Ishikawa (cell line): Measurements from ENCODE around the gene C1orf115.

ENCODE experiments used
- CEBPB ChIP-seq: IDR thresholded peaks from 2 replicates; pipeline ENCODE4 v1.6.1; 2012
- CREB1 ChIP-seq: IDR thresholded peaks from 2 replicates; pipeline ENCODE4 v1.6.1; 2012; ENCODE audit warnings: low read depth
- EGR1 ChIP-seq: IDR thresholded peaks from 2 replicates; pipeline ENCODE4 v1.6.1; 2012
- EP300 ChIP-seq: IDR thresholded peaks from 2 replicates; pipeline ENCODE4 v1.6.1; 2012; ENCODE audit warnings: borderline replicate concordance
- FOXM1 ChIP-seq: IDR thresholded peaks from 2 replicates; pipeline ENCODE4 v1.6.1; 2012; ENCODE audit warnings: low read depth, borderline replicate concordance
- NFIC ChIP-seq: IDR thresholded peaks from 2 replicates; pipeline ENCODE4 v1.6.1; 2012
- RAD21 ChIP-seq: IDR thresholded peaks from 2 replicates; pipeline ENCODE4 v1.6.1; 2012; ENCODE audit warnings: low read depth
- TAF1 ChIP-seq: IDR thresholded peaks from 2 replicates; pipeline ENCODE4 v1.6.1; 2012; ENCODE audit warnings: low read depth, mild to moderate bottlenecking
- TCF12 ChIP-seq: IDR thresholded peaks from 2 replicates; pipeline ENCODE4 v1.6.1; 2012; ENCODE audit warnings: low read depth
- TEAD4 ChIP-seq: IDR thresholded peaks from 2 replicates; pipeline ENCODE4 v1.6.1; 2012
- YY1 ChIP-seq: IDR thresholded peaks from 2 replicates; pipeline ENCODE4 v1.6.1; 2012; ENCODE audit warnings: low read depth
- ZBTB7A ChIP-seq: IDR thresholded peaks from 2 replicates; pipeline ENCODE4 v1.6.1; 2012; ENCODE audit warnings: low read depth
- TF ChIP-seq, protein P1 (sequence below): IDR thresholded peaks from 2 replicates; pipeline ENCODE4 v1.6.1; 2012
- TF ChIP-seq, protein P2 (sequence below): IDR thresholded peaks from 2 replicates; pipeline ENCODE4 v1.6.1; 2012; ENCODE audit warnings: low read depth, mild to moderate bottlenecking
- TF ChIP-seq, protein P3 (sequence below): IDR thresholded peaks from 2 replicates; pipeline ENCODE4 v1.6.1; 2012

Gene C1orf115

GRCh38 chr1:220684890-220685289, 5.3 kb upstream of the C1orf115 start:
- TF ChIP-seq YY1 (no peak), TCF12 (no peak), FOXM1 (no peak), NFIC (no peak), CEBPB (no peak), RAD21 (no peak), TAF1 (no peak), CREB1 (no peak), ZBTB7A (no peak), EGR1 (no peak)
- TF ChIP-seq, protein P1, sequence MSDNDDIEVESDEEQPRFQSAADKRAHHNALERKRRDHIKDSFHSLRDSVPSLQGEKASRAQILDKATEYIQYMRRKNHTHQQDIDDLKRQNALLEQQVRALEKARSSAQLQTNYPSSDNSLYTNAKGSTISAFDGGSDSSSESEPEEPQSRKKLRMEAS = no peak
- TF ChIP-seq, protein P2, sequence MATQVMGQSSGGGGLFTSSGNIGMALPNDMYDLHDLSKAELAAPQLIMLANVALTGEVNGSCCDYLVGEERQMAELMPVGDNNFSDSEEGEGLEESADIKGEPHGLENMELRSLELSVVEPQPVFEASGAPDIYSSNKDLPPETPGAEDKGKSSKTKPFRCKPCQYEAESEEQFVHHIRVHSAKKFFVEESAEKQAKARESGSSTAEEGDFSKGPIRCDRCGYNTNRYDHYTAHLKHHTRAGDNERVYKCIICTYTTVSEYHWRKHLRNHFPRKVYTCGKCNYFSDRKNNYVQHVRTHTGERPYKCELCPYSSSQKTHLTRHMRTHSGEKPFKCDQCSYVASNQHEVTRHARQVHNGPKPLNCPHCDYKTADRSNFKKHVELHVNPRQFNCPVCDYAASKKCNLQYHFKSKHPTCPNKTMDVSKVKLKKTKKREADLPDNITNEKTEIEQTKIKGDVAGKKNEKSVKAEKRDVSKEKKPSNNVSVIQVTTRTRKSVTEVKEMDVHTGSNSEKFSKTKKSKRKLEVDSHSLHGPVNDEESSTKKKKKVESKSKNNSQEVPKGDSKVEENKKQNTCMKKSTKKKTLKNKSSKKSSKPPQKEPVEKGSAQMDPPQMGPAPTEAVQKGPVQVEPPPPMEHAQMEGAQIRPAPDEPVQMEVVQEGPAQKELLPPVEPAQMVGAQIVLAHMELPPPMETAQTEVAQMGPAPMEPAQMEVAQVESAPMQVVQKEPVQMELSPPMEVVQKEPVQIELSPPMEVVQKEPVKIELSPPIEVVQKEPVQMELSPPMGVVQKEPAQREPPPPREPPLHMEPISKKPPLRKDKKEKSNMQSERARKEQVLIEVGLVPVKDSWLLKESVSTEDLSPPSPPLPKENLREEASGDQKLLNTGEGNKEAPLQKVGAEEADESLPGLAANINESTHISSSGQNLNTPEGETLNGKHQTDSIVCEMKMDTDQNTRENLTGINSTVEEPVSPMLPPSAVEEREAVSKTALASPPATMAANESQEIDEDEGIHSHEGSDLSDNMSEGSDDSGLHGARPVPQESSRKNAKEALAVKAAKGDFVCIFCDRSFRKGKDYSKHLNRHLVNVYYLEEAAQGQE = no peak

GRCh38 chr1:220685879-220686278, 4.3 kb upstream of the C1orf115 start:
- TF ChIP-seq, protein P3, sequence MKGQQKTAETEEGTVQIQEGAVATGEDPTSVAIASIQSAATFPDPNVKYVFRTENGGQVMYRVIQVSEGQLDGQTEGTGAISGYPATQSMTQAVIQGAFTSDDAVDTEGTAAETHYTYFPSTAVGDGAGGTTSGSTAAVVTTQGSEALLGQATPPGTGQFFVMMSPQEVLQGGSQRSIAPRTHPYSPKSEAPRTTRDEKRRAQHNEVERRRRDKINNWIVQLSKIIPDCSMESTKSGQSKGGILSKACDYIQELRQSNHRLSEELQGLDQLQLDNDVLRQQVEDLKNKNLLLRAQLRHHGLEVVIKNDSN = no peak
- TF ChIP-seq TCF12 (no peak), TAF1 (no peak), EGR1 (no peak), ZBTB7A (no peak), CEBPB (no peak), YY1 (no peak), FOXM1 (no peak), NFIC (no peak), CREB1 (no peak), TEAD4 (no peak), EP300 (no peak), RAD21 (no peak)
- TF ChIP-seq, protein P1 = no peak
- TF ChIP-seq, protein P2 = no peak

GRCh38 chr1:220687809-220688208, 2.4 kb upstream of the C1orf115 start:
- TF ChIP-seq, protein P1 = no peak
- TF ChIP-seq EP300 = no peak
- TF ChIP-seq, protein P3 = no peak
- TF ChIP-seq FOXM1 = no peak
- TF ChIP-seq YY1 = no peak
- no peak for TF ChIP-seq CREB1
- TF ChIP-seq NFIC = no peak
- TF ChIP-seq TEAD4 = no peak
- TF ChIP-seq EGR1 = no peak
- TF ChIP-seq, protein P2 = no peak
- no peak for TF ChIP-seq ZBTB7A

DNA sequence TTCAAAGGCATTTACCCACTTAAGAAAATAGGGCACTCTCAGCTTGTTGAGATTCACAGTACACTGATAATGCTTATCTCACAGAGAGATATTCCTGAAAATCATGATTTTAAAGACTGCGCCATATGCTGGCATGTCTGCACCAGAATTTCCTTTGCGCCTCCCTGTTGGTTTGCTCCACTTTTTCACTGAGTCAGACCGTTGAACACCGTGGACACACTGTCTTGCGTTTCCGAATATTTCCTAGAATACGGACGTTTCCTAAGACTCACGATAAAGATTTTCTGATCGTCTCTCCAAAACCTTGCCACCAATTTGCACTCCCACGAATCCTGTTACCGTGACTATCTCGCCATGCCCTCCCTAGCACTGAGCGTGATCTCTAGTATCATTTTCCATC, 497 bp upstream of the C1orf115 start:
- TF ChIP-seq TAF1 (no peak), EP300 (no peak), TCF12 (no peak)
- TF ChIP-seq, protein P1 = no peak
